DND-41 (cell line): ENCODE results near the gene CDC14A.

Experiments used
- ATAC-seq: fragments of 200-7000 bp; cut with Tn5 transposase; 3 replicates; pipeline ENCODE4 v1.9.1; 2021; ENCODE audit warnings: low read depth; ENCODE audit not compliant: insufficient read depth
- DNase-seq: peaks from one replicate; pipeline ENCODE4 v3.0.0-alpha.2; 2020
- H2AFZ ChIP-seq: 2 replicates; pipeline ENCODE4 v1.6.0; 2012; ENCODE audit warnings: low read depth, low read length
- H3K27ac ChIP-seq: 2 replicates; pipeline ENCODE4 v1.5.1; 2012; ENCODE audit warnings: low read length, inconsistent platforms
- H3K27me3 ChIP-seq: fragments of 200-600 bp; sonication (generic); 2 replicates; pipeline ENCODE4 v1.6.0; 2012; ENCODE audit warnings: low read length, mild to moderate bottlenecking, inconsistent platforms; ENCODE audit not compliant: insufficient read depth, poor library complexity
- H3K36me3 ChIP-seq: 2 replicates; pipeline ENCODE4 v1.5.1; 2012; ENCODE audit warnings: low read length, inconsistent platforms; ENCODE audit not compliant: insufficient read depth
- H3K4me1 ChIP-seq: 2 replicates; pipeline ENCODE4 v1.5.1; 2012; ENCODE audit warnings: mild to moderate bottlenecking, low read length; ENCODE audit not compliant: insufficient read depth
- H3K4me2 ChIP-seq: 2 replicates; pipeline ENCODE4 v1.6.0; 2012; ENCODE audit warnings: mild to moderate bottlenecking, moderate library complexity, low read length, inconsistent platforms; ENCODE audit not compliant: insufficient read depth
- H3K4me3 ChIP-seq, 2 experiments: fragments of 200-600 bp in 1 of 2; shearing (Covaris generic) in 1 of 2; 2 replicates each; pipeline ENCODE4 v1.5.1; 2012 to 2016; ENCODE audit warnings: inconsistent platforms in 2 of 2, low read length in 2 of 2, mild to moderate bottlenecking in 2 of 2, low read depth in 1 of 2, moderate library complexity in 1 of 2
- H3K79me2 ChIP-seq: 2 replicates; pipeline ENCODE4 v1.6.0; 2012; ENCODE audit warnings: low read length, inconsistent platforms; ENCODE audit not compliant: insufficient read depth
- H3K9ac ChIP-seq: 2 replicates; pipeline ENCODE4 v1.6.0; 2012; ENCODE audit warnings: low read depth, mild to moderate bottlenecking, inconsistent platforms, low read length, moderate library complexity
- H3K9me3 ChIP-seq: 2 replicates; pipeline ENCODE4 v1.5.1; 2012; ENCODE audit warnings: low read length, moderate library complexity, mild to moderate bottlenecking, inconsistent platforms; ENCODE audit not compliant: insufficient read depth, severe bottlenecking
- H4K20me1 ChIP-seq: 2 replicates; pipeline ENCODE4 v1.6.0; 2012; ENCODE audit warnings: low read length; ENCODE audit not compliant: insufficient read depth
- CTCF ChIP-seq: IDR thresholded peaks from 2 replicates; pipeline ENCODE4 v1.5.1; 2012; ENCODE audit warnings: borderline replicate concordance, low read length, moderate library complexity, mild to moderate bottlenecking; ENCODE audit not compliant: poor library complexity, severe bottlenecking; ENCODE audit errors: extremely low read depth
- EZH2 ChIP-seq: IDR thresholded peaks from 3 replicates; pipeline ENCODE4 v1.6.1; 2012; ENCODE audit warnings: borderline replicate concordance, low read depth, mild to moderate bottlenecking, moderate library complexity, low read length, inconsistent platforms; ENCODE audit not compliant: severe bottlenecking

The CDC14A gene

DNA sequence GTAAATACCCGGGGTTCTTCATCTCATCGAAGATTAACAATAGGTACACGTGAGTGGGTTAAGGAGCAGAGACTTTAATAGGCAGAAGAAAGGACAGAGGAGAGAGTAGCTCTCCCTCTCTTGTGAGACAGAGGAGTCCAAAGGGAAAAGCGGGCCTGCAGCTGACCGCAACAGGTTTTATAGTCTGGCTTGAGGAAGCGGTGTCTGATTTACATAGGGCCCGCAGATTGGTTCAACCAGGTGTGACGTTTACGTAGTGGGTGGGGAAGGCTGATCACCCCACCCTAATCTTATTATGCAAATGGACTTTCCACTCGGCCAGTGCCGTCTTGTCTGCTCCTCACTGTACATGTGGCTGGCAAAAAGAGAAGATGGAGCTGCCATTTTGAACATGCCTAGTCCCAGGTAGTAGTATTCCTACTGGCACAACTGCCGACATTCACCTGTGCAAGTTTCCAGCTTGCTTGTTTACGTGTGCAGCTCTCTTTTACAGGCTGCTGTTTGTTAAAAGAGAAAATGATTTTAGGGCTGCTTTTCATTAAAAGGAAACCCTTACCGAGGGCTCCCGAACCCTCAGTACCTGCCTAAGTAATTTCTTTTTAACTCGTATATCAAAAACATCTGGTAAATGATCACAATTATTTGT, 10.6 kb downstream of the CDC14A start:
- Histone ChIP-seq H2AFZ (no peak overlapping the region), H3K4me3 (no peak overlapping the region), H4K20me1 (no peaks in the 10 kb centered on the region), H3K36me3 (peaks cover 7% of the 10 kb centered on the region), H3K27ac (no peak overlapping the region), H3K9ac (no peak overlapping the region), H3K79me2 (peaks cover 38% of the 10 kb centered on the region), H3K4me2 (no peak overlapping the region), H3K9me3 (no peaks in the 10 kb centered on the region), H3K4me1 (no peaks in the 10 kb centered on the region), H3K27me3 (no peaks in the 10 kb centered on the region)
- TF ChIP-seq CTCF (no peak), EZH2 (no peak)
- no peak for ATAC-seq
- no peak for DNase-seq

DNA sequence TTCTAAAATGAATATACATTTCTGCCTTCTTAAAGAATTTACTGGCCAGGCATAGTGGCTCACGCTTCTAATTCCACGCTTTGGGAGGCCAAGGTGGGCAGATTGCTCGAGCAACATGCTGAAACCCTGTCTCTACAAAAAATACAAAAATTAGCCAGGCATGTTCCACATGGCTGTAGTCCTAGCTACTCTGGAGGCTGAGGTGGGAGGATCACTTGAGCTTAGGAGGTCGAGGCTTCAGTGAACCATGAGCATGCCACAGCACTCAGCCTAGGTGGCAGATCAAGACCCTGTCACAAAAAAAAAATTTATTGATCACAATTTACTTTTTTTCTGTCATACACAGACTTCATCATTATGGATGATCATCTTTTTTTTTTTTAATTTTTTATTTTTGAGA, 11.5 kb downstream of the CDC14A start:
- no peak overlapping the region for H3K4me2 ChIP-seq
- H3K27ac ChIP-seq = no peak overlapping the region
- H3K9me3 ChIP-seq = no peaks in the 10 kb centered on the region
- no peak overlapping the region for H3K9ac ChIP-seq
- no peaks in the 10 kb centered on the region for H3K27me3 ChIP-seq
- peaks cover 7% of the 10 kb centered on the region for H3K36me3 ChIP-seq
- H3K4me3 ChIP-seq = no peak overlapping the region
- H4K20me1 ChIP-seq = no peaks in the 10 kb centered on the region
- ATAC-seq (no peak), DNase-seq (no peak)
- H3K79me2 ChIP-seq = peaks cover 36% of the 10 kb centered on the region
- TF ChIP-seq EZH2 (no peak), CTCF (no peak)
- no peak overlapping the region for H2AFZ ChIP-seq
- no peaks in the 10 kb centered on the region for H3K4me1 ChIP-seq

GRCh38 chr1:100364697-100365096, 12.4 kb downstream of the CDC14A start:
- no peak overlapping the region for H2AFZ ChIP-seq
- H3K4me1 ChIP-seq = no peaks in the 10 kb centered on the region
- H3K9ac ChIP-seq = no peak overlapping the region
- no peak overlapping the region for H3K27ac ChIP-seq
- TF ChIP-seq EZH2 (no peak), CTCF (no peak)
- H3K9me3 ChIP-seq = no peaks in the 10 kb centered on the region
- no peak overlapping the region for H3K4me3 ChIP-seq
- H3K4me2 ChIP-seq = no peak overlapping the region
- ATAC-seq (no peak), DNase-seq (no peak)
- peaks cover 32% of the 10 kb centered on the region for H3K79me2 ChIP-seq
- no peaks in the 10 kb centered on the region for H3K27me3 ChIP-seq
- H4K20me1 ChIP-seq = no peaks in the 10 kb centered on the region
- H3K36me3 ChIP-seq = no peaks in the 10 kb centered on the region

DNA sequence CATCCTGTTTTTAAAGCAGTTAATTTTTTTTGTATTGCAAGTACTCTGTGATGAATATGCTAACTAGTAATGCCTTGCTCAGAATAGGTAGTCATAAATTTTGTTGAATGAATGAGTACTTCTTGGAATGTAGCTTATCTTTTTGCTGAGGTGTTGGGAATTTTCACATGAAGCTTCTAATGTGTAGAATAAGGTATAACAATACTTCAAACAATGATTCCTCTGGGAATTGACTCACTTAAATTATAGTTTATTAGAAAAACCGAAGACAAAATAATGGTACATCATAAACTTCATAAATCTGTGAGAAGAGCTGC, 13.9 kb downstream of the CDC14A start:
- ATAC-seq = no peak
- peaks cover 43% of the 10 kb centered on the region for H3K79me2 ChIP-seq

More for the DNA sequence above, 13.9 kb downstream of the CDC14A start:
- no peak overlapping the region for H2AFZ ChIP-seq
- H3K36me3 ChIP-seq = no peaks in the 10 kb centered on the region
- H3K9me3 ChIP-seq = no peaks in the 10 kb centered on the region
- no peaks in the 10 kb centered on the region for H3K27me3 ChIP-seq
- no peak overlapping the region for H3K27ac ChIP-seq
- no peaks in the 10 kb centered on the region for H3K4me1 ChIP-seq
- DNase-seq = no peak
- TF ChIP-seq CTCF = no peak
- no peak for TF ChIP-seq EZH2
- no peaks in the 10 kb centered on the region for H4K20me1 ChIP-seq
- no peak overlapping the region for H3K4me3 ChIP-seq
- no peak overlapping the region for H3K4me2 ChIP-seq
- no peak overlapping the region for H3K9ac ChIP-seq
